Glutamatergic neuron (in vitro differentiated cells): ENCODE measurements around the gene PPP1R2. TPM values are rescaled to one million over a fixed set of nuclear protein-coding genes. Genes with fewer than 3 reads are reported as not detected.

Experiments used
- DNase-seq: peaks from one replicate; pipeline ENCODE4 v3.0.0; 2022
- H3K27ac Mint-ChIP-seq: one replicate; pipeline ENCODE4 v1.8.0; 2020; ENCODE audit warnings: mild to moderate bottlenecking, mixed read lengths, inconsistent platforms; ENCODE audit not compliant: unreplicated experiment
- H3K27me3 Mint-ChIP-seq: one replicate; pipeline ENCODE4 v1.8.0; 2020; ENCODE audit warnings: mild to moderate bottlenecking, moderate library complexity, mixed read lengths, inconsistent platforms; ENCODE audit not compliant: unreplicated experiment
- H3K36me3 Mint-ChIP-seq: one replicate; pipeline ENCODE4 v1.8.0; 2020; ENCODE audit warnings: mild to moderate bottlenecking, mixed read lengths, inconsistent platforms; ENCODE audit not compliant: unreplicated experiment
- H3K4me1 Mint-ChIP-seq: one replicate; pipeline ENCODE4 v1.8.0; 2020; ENCODE audit warnings: mild to moderate bottlenecking, low read depth, mixed read lengths, inconsistent platforms; ENCODE audit not compliant: unreplicated experiment
- H3K4me3 Mint-ChIP-seq: one replicate; pipeline ENCODE4 v1.8.0; 2020; ENCODE audit warnings: mild to moderate bottlenecking, mixed read lengths, inconsistent platforms; ENCODE audit not compliant: unreplicated experiment
- H3K9me3 Mint-ChIP-seq: one replicate; pipeline ENCODE4 v1.8.0; 2020; ENCODE audit warnings: mild to moderate bottlenecking, moderate library complexity, mixed read lengths, inconsistent platforms; ENCODE audit not compliant: unreplicated experiment
- total RNA-seq: library from RNA; stranded (reverse); fragmentation: NEBNext Ultra II Directional; extraction: Animal tissue kit (Norgen Biotek cat#: 25700); gene quantifications from one replicate; pipeline ENCODE4 v1.2.1, GENCODE V29; 2021; ENCODE audit not compliant: unreplicated experiment
- TF ChIP-seq, protein P1 (sequence below): fragments of 200-600 bp; sonication (generic); IDR thresholded peaks from one replicate; pipeline ENCODE4 v1.5.0; 2021; ENCODE audit not compliant: partially characterized antibody, unreplicated experiment

The PPP1R2 gene
- total RNA-seq, 1 donor from 2014 or later, result 29.7 TPM

DNA sequence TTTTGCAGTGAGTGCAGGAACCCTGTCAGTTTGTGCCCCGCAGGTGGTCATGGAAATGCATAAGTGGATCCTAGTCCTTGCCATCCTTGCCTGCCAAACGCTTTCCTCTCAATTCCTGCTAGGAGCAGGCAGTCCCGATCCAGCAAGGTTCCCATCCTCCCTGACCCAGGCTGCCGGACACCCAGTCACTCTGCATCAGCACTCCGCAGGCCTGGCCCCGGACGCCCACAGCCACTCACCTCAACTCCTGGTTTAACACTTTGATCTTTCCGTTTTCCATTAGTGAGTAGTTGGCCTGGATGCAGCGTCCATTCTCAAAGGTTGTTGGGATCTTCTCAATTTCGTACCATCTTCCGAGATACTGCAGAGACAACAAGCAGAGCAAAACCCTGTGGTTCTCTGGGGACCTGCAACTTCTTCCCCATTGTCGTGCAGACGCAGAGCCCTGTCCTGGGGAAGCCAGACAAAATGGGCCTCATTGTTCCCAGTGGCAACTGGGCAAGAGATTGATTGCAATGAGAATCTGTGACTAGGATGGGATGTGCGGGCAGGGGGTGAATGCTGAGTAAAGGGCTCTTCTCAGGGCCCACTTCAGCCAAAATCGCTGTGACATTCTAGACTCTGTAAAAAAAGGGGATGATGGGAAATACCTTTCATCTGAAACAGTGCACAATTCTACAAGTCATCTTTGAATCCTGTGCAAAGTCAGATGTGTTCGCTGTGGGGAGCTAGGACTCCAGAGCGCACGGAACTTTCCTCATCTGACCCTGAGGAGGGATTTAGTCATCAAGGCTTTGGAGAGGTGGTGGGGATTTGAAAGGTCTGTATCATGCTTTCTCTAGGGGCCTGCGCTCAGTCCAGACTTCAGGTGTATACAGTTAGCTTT, 30.7 kb upstream of the PPP1R2 start:
- TF ChIP-seq, protein P1, sequence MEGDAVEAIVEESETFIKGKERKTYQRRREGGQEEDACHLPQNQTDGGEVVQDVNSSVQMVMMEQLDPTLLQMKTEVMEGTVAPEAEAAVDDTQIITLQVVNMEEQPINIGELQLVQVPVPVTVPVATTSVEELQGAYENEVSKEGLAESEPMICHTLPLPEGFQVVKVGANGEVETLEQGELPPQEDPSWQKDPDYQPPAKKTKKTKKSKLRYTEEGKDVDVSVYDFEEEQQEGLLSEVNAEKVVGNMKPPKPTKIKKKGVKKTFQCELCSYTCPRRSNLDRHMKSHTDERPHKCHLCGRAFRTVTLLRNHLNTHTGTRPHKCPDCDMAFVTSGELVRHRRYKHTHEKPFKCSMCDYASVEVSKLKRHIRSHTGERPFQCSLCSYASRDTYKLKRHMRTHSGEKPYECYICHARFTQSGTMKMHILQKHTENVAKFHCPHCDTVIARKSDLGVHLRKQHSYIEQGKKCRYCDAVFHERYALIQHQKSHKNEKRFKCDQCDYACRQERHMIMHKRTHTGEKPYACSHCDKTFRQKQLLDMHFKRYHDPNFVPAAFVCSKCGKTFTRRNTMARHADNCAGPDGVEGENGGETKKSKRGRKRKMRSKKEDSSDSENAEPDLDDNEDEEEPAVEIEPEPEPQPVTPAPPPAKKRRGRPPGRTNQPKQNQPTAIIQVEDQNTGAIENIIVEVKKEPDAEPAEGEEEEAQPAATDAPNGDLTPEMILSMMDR, result no peak
- Mint-ChIP-seq H3K9me3 (peaks cover 8% of the 10 kb centered on the region), H3K27ac (no peak overlapping the region), H3K27me3 (peaks cover 4% of the 10 kb centered on the region), H3K36me3 (no peaks in the 10 kb centered on the region), H3K4me1 (peaks cover 2% of the 10 kb centered on the region), H3K4me3 (no peak overlapping the region)
- no peak for DNase-seq

DNA sequence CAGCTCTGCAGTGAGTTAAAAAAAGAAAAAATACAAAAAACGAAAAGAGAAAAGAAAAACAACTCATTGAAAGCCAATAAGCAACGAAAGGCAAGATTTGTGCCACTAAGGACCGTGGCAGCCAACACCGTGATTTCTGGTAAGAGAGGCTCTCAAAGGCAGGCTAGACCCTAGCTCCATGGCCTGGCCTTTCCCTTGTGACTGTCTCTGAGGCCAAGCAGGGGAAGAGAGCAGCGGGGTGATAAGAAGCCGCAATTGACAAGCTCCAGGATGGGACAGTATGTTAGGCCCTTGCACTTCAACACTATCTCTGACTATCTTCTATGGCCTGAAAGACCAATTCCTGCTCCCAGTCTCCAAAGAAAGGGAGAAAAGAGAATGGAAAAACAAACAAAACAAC, 28.2 kb upstream of the PPP1R2 start:
- H3K27ac Mint-ChIP-seq, result no peak overlapping the region
- no peaks in the 10 kb centered on the region for H3K36me3 Mint-ChIP-seq
- TF ChIP-seq, protein P1, result no peak
- H3K4me3 Mint-ChIP-seq, result no peak overlapping the region
- DNase-seq, result no peak
- peaks cover 4% of the 10 kb centered on the region for H3K27me3 Mint-ChIP-seq
- peaks cover 2% of the 10 kb centered on the region for H3K4me1 Mint-ChIP-seq
- H3K9me3 Mint-ChIP-seq, result peaks cover 8% of the 10 kb centered on the region

DNA sequence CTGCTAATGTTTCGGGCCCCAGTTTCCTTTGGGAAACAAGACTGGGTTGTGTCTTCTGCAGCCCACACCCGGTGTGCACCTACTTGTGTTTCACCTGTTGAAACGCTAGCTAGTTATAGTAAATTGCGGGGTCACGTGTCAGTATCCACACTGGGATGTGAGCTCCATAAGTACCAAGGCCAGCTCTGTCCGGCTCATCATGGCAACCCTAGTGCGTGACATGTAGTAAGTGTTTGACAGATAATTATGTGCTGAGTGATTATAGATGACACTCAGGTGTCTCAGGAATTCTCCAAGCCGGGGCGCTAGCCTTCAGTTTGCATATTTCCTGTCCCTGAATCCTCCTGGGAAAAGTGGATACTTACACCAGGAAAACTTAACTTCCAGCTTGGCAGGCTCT, 27.8 kb upstream of the PPP1R2 start:
- no peak for DNase-seq
- TF ChIP-seq, protein P1, result no peak
- Mint-ChIP-seq H3K4me3 (no peak overlapping the region), H3K36me3 (no peaks in the 10 kb centered on the region), H3K27me3 (peaks cover 4% of the 10 kb centered on the region), H3K9me3 (peaks cover 8% of the 10 kb centered on the region), H3K4me1 (peaks cover 2% of the 10 kb centered on the region), H3K27ac (no peak overlapping the region)

DNA sequence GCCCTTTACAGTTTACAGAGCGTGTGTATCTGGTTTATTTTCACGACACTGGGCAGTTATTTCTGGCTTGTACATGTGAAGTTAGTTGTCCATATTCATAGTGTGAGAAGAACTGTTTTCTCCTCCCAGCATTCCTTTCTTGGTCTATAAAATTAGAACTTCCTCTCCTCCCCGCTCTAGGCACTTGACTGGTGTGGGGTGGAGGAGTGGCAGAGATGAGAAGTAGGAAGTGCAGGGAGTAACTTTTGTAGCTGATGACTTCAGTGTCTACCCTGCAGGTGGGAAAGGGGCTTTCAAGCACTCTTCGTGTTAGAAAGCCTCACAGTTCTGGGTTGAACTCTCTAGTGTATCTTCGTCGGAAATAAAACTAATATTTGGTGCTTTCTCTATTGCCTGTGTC, 27.2 kb upstream of the PPP1R2 start:
- H3K27me3 Mint-ChIP-seq, result peaks cover 4% of the 10 kb centered on the region
- DNase-seq, result no peak
- no peak overlapping the region for H3K27ac Mint-ChIP-seq
- no peak overlapping the region for H3K4me3 Mint-ChIP-seq
- H3K4me1 Mint-ChIP-seq, result peaks cover 2% of the 10 kb centered on the region
- TF ChIP-seq, protein P1, result no peak
- H3K9me3 Mint-ChIP-seq, result peaks cover 8% of the 10 kb centered on the region
- H3K36me3 Mint-ChIP-seq, result no peaks in the 10 kb centered on the region

DNA sequence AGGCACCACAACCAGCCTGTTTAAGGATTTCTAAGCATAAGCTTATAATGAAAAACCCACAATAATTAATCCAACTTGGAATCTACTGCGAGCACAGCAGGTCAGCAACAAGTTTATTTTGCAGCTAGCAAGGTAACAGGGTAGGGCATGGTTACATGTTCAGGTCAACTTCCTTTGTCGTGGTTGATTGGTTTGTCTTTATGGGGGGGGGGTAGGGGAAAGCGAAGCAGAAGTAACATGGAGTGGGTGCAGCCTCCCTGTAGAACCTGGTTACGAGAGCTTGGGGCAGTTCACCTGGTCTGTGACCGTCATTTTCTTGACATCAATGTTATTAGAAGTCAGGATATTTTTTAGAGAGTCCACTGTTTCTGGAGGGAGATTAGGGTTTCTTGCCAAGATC, 25.5 kb upstream of the PPP1R2 start:
- TF ChIP-seq, protein P1, result no peak
- Mint-ChIP-seq H3K4me3 (no peak overlapping the region), H3K4me1 (no peaks in the 10 kb centered on the region), H3K27ac (no peak overlapping the region), H3K36me3 (no peaks in the 10 kb centered on the region), H3K9me3 (peaks cover 8% of the 10 kb centered on the region), H3K27me3 (peaks cover 4% of the 10 kb centered on the region)
- no peak for DNase-seq
